T follicular helper cell (primary cell): ENCODE data around the gene POTEB3.
"Not testable (repeated sequence)": the region's sequence is repeated elsewhere in the genome, so short reads cannot be mapped to it uniquely, and the experiment has no call there.

ENCODE experiments used
- DNase-seq: peaks from one replicate; pipeline ENCODE4 v3.0.0-alpha.2; 2020; ENCODE audit warnings: low read depth
- total RNA-seq, 2 experiments: gene quantifications; one replicate each; lab custom pipeline; 2026; lab: John Stamatoyannopoulos, UW

The POTEB3 gene
- 0 reads per million in 2 experiments for total RNA-seq

DNA sequence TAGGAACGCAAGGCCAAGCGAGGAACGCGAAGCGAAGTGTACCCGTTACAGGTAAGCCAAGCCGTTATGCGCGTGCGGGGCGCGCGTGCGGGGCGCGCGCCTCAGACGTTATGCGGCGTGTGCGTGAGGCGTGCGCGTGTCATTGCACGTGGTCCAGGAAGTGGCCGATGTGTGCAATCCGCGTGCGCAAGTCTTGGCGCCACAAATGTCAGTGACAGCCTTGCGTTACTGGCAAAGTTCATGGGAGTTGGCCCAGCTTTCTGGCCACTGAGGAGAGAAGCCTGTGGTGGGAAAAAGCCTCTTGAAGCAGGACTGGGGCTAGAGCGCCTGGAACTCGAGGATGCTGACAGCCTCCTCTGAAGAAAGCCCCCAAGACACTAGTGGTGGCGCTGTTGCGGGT, at the start of gene POTEB3:
Gene POTEB3, minus strand, starts transcription at position 101 of the 400 bp plus-strand sequence. CDS start 488 bp downstream, outside the sequence.
- DNase-seq: not testable (repeated sequence)

DNA sequence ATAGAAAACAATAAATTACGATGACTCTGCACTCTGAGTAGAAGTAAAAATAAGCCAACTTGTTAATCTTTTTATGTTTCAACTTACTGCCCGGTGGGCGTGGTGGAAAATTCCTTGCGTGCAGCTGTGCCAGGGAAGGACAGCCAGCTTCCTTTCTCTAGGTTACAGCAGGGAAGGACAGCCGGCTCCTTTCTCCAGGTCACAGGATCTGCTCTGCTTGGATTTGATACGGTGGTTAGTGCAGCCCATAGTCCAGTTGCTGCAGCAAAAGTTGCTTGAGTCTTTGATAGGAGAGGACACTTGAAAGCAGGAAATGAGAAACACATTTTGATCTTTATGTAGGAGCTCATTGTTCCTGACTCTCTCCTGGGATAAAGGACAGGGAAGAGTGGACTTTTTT, 13.4 kb upstream of the POTEB3 start:
- not testable (repeated sequence) for DNase-seq

DNA sequence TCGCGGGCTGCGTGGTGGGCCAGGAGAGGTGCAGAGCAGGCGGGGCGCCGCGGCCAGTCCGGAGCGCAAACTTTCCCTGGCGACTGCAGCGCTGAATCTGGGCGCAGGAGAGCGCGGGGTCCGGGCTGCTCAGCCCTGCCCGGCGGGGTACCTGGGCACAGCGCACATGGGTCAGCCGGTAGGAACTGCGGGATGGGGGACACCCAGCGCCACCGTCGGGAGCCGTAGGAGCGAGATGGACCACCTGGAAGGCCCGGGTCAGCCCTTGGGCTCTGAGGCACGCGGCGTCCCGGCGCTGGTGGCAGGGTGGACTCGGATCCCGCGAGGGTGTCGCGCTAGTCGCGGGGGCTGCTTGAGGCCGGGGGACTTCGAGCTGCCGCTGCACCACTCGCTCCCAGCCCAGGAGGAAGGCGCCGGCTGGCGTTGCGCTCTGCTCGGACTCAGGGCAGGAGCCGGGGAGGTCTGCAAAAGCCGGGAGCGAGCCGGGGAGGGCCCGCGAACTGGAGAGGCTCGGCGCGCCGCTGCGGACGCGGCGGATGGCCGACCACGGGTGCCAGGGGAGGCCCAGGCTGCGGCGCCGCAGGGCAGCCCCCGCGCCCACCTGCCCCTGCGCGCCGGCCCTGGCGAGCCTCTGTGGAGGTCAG, 11.7 kb upstream of the POTEB3 start:
- not testable (repeated sequence) for DNase-seq

DNA sequence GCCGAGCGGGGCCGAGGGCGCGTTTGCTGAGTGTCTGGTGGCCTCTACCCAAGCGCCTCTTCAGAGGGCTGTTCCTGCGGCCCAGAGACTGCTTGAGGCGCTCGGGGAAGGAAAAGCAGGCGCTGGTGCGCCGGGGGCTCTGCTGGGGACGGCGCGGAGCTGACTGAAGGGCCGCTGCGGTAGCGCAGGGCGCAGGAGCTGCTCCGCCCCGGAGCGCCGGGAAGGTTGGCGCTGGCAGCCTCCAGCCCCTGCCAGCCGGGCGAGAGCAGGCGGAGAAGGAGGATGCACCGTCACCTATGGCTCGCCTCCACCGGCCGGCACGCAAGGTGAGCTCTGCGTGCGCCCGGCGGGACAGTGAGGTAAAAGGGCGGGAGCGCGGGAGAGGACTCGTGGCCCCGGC, 11.2 kb upstream of the POTEB3 start:
- DNase-seq: not testable (repeated sequence)

DNA sequence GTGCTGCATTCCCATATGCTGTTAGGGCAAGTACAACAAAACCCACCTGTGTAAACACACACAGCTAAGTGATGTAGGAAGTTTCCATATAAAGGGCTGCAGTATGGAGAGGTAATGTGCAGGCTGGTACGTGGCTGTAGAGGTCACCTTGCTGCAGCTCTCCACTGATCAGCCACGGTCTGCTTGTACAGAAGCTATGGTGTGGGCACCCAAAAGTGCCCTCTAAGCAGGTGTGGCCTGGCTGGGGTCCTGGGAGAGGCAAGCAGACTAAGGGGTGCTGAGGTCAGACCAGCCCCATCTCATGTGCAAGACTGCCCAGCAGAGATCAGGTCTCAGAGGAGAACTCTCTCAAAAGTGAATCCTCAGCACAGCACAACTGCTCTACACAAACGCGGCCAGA, 32.9 kb downstream of the POTEB3 start:
- not testable (repeated sequence) for DNase-seq

DNA sequence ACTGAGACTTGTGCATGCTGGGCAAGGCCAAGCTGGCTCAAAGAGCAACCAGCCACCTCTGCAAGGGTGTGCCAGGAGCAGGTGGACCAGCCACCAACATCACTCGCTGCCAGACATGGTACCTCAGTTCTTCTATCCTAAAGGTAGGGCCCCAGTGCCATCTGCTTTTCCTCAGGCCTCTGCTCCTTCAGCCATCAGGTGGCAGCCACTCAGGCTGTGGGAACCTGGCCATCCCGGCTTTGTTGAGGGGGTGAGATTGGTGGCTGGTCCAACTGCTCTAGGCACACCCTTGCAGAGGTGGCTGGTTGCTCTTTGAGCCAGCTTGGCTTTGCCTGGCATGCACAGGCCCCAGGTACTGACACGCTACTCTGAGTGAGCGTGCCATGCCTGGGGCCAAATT, 38.8 kb downstream of the POTEB3 start:
- DNase-seq: not testable (repeated sequence)

DNA sequence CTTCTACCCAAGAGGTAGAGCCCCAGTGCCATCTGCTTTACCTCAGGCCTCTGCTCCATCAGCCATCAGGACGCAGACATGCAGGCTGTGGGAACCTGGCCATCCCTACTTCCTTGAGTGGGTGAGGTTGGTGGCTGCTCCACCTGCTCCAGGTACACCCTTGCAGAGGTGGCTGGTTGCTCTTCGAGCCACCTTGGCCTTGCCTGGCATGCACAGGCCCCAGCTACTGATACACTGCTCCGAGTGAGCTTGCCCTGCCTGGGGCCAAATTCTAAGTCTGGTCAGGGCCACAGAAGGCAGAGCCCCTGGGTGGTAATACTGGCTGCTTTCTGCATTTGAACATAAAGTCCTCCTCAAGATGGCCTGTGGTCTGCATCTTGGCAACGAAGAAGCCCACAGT, 41.2 kb downstream of the POTEB3 start:
- DNase-seq: not testable (repeated sequence)

DNA sequence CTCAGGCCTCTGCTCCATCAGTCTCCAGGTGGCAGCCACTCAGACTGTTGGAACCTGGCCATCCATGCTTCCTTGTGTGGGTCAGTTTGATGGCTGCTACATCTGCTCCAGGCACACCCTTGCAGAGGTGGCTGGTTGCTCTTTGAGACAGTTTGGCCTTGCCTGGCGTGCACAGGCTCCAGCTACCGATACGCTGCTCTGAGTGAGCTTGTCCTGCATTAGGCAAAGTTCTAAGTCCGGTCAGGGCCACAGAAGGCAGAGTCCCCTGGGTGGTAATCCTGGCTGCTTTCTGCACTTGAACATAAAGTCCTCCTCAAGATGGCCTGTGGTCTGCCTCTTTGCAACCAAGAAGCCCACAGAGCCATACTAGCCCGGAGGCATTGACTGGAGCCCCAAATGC, 41.8 kb downstream of the POTEB3 start:
- DNase-seq: not testable (repeated sequence)

DNA sequence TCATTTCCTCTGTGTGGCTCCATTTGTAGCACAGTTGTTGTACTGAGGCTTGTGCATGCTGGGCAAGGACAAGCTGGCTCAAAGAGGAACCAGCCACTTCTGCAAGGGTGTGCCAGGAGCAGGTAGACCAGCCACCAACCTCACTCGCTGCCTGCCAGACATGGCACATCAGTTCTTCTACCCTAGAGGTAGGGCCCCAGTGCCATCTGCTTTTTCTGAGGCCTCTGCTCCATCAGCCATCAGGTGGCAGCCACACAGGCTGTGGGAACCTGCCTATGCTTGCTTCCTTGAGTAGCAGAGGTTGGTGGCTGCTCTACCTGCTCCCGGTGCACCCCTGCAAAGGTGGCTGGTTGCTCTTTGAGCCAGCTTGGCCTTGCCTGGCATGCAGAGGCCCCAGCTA, 42.6 kb downstream of the POTEB3 start:
- DNase-seq: not testable (repeated sequence)

DNA sequence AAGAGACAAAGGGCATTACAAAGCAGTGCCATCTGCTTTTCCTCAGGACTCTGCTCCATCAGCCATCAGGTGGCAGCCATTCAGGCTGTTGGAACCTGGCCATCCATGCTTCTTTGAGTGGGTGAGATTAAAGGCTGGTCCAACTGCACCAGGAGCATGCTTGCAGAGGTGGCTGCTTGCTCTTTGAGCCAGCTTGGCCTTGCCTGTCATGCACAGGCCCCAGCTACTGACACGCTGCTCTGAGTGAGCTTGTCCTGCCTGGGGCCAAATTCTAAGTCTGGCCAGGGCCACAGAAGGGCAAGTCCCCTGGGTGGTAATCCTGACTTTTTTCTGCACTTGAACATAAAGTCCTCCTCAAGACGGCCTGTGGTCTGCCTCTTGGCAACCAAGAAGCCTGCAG, 43.1 kb downstream of the POTEB3 start:
- DNase-seq: not testable (repeated sequence)

DNA sequence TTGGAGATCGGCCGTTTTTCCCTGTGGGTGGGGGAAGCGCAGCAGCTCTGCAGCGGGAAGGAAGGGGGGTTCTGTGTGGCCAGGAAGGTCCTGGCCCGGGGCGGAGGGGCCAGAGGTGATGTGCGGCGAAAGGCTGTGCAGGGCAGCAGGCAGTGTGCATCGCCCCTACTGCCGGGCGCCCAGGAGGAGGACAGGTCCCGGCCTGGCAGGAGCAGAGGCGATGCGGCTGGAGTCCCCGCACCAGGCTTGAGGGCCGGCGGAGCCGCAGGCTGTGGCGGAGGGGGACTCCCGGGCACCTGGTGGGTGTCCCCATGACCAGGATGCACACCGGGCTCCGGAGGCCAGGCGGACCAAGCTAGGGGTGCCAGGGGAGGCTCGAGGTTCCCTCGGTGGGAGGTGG, 54.3 kb downstream of the POTEB3 start:
- DNase-seq: not testable (repeated sequence)

DNA sequence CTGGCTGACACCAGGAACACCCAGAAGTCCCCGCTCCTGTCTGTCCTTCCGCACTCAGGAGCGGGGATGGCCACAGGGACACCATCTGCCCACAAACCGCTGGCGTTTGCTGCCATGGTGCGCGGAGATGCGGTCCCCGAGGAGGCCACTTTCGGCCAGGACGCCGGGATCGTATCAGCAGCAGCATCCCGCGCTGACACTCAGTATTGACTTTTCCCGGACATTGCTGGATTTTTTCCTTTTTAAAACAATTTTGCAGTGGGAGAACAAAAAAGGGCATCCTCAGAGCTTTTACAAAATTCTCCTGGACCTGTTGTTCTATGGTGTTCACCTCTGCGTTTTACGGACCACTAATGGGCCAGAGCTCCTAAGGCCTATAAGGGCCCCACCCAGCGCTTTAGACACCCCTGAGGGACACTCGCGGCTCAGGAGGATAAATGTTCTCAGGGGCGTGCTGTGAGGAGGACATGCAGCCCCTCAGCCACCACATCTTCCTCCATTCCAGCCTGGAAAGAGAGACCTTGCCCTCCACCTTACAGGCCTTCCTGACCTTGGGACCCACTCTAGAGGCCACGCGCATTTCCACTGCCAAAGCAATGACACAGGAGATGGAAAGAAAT, 56.3 kb downstream of the POTEB3 start:
- not testable (repeated sequence) for DNase-seq

DNA sequence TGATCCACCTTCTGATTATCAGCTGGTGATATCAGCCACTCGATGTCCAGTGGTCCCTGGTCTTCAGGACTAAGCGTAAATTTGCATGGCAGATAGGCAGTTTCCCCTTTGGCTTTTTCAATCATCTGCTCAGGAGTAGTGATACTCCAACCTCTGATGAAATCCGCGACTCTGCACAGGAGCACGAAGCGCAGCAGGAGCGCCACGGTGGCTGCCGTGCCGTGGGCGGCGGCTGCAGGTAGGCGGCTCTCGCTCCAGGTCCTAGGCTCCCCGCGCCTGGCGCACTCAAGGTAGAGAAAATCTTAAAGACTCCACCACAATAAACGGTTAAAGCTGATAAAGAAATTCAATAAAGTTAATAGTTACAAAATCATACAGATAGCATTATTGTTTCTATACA, 66.6 kb downstream of the POTEB3 start:
- not testable (repeated sequence) for DNase-seq

DNA sequence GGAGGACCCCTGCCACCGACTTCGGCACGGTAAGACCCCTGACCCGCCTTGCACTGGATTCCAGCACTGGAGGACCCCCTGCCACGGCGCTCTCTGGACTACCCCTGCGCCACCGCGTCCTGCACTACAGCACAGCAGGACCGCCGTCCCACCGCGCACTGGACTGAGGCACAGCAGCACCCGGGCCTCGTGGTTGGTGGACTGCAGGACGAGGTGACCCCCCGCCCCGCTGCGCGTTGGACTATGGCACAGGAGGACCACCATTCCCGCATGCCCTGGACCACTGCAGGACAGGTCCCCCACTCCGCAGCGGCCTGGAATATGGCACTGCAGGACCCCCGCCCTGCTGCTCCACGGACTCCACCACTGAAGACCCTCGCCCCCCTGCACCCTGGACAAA, 71.1 kb downstream of the POTEB3 start:
- not testable (repeated sequence) for DNase-seq

DNA sequence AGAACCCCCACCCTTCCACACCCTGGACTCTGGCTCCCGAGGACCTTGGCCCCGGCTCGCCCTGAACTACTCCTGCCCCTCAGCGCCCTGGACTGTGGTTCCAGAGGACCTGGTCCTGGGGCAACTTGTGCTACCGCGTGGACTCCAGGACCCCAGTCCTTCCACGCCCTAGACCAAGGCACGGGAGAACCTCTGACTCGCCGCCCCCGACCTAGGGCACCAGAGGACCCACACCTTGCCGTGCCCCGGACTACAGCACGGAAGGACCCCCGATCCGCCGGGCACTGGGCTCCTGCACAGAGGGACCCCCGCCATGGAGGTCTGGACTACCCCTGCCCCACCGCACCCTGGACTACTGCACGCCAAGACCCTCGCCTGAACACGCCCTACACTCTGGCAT, 71.7 kb downstream of the POTEB3 start:
- not testable (repeated sequence) for DNase-seq
